ENCODE data around the gene IPMK.

The IPMK gene

DNA sequence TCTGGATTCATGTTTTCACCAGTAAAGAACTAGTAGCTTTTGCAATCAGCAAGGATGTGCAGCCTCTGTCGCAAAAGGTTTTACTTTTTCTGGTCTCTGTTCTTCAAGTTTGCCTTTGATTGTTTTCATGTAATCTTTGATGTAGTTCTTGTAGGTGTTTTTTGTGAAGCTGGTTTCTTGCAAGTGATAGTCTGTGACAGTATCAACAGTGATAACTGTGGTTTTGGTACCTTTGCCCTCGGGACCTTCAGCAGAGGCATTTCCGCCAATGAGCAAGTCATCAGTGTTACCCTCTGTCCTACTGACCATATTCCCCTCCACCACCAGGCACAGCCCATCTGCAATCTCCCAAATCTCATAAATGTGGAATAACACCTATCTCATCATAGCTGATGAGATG, 55.1 kb downstream of the IPMK start:
- Histone ChIP-seq H3K9ac (ENCODE audit: low read length) (no peak overlapping the region), H2BK12ac (ENCODE audit: low read length in 2 of 2) (no peak overlapping the region), H3K4ac (ENCODE audit: low read depth in 1 of 2, low read length in 2 of 2) (no peak overlapping the region)

DNA sequence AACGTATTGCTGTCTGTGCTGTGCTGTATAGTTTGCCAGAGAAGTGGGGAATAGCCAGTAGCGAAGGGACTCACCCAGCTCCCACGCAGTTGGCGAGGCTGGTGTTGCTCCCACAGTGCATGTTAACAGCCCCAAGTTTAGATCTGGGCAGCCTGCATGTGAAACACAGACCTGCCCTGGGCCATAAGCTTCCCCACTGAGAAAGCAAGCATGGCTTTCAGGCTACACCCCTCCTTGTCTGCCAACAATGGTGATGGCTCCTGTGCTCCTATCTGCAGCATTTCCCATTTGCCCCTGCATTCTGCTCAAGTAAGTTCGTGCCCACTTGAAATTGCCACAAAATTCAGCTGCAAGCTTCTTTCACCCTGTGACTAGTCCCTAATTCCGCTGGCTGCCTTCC, 57.5 kb downstream of the IPMK start:
- no peak overlapping the region for H3K9ac ChIP-seq (ENCODE audit: low read length)
- no peak overlapping the region for H3K27ac ChIP-seq (ENCODE audit: low read length, poor library complexity, severe bottlenecking)
- H3K14ac ChIP-seq (ENCODE audit: low read length in 2 of 2): peak overlapping the region in 1 of 2 experiments; percentile 0
- no peak overlapping the region for H3K18ac ChIP-seq (ENCODE audit: low read depth in 1 of 2, low read length in 2 of 2)
- H2AFZ ChIP-seq (ENCODE audit: low read depth, low read length): no peak overlapping the region
- H2BK5ac ChIP-seq (ENCODE audit: low read depth, low read length, poor library complexity, severe bottlenecking): no peak overlapping the region
- no peaks in the 10 kb centered on the region for H3K27me3 ChIP-seq (ENCODE audit: control insufficient read depth in 1 of 2, insufficient read depth in 1 of 2, low read length in 2 of 2)
- H3K9me3 ChIP-seq (ENCODE audit: control insufficient read depth, low read length): no peaks in the 10 kb centered on the region
- no peak overlapping the region for H2BK120ac ChIP-seq (ENCODE audit: low read depth, low read length)
- H3K4ac ChIP-seq (ENCODE audit: low read depth in 1 of 2, low read length in 2 of 2): no peak overlapping the region
- H2BK12ac ChIP-seq (ENCODE audit: low read length in 2 of 2): no peak overlapping the region
- no peak overlapping the region for H2BK15ac ChIP-seq (ENCODE audit: low read depth, poor library complexity, severe bottlenecking)
- H4K91ac ChIP-seq (ENCODE audit: low read length): no peak overlapping the region
- H4K8ac ChIP-seq (ENCODE audit: low read length): no peak overlapping the region
- no peak overlapping the region for H2AK5ac ChIP-seq (ENCODE audit: low read length, severe bottlenecking)
- 96% methylated on average over 6 of the region's 6 CpGs for WGBS
- H3K23ac ChIP-seq (ENCODE audit: low read length in 2 of 2): no peak overlapping the region
- no peak overlapping the region for H3K4me3 ChIP-seq (ENCODE audit: insufficient read depth in 1 of 2, low read depth in 1 of 2, low read length in 2 of 2)
- H3K4me1 ChIP-seq (ENCODE audit: control insufficient read depth, insufficient read depth, low read depth, low read length): no peaks in the 10 kb centered on the region
- peaks cover 11 to 14% of the 10 kb centered on the region in 2 experiments for H3K36me3 ChIP-seq (ENCODE audit: control insufficient read depth in 1 of 2, insufficient read depth in 2 of 2, low read depth in 1 of 2, low read length in 2 of 2)
- peaks cover 4% of the 10 kb centered on the region for H3K79me1 ChIP-seq (replicated peaks; ENCODE audit: low read length, poor library complexity, severe bottlenecking)
- no peak for DNase-seq
- H3K4me2 ChIP-seq (ENCODE audit: low read length, poor library complexity, severe bottlenecking): no peak overlapping the region

More for the DNA sequence above, 55.1 kb downstream of the IPMK start:
- H2BK120ac ChIP-seq (ENCODE audit: low read depth, low read length): no peak overlapping the region
- no peak overlapping the region for H3K4me2 ChIP-seq (ENCODE audit: low read length, poor library complexity, severe bottlenecking)
- H3K27me3 ChIP-seq (ENCODE audit: control insufficient read depth in 1 of 2, insufficient read depth in 1 of 2, low read length in 2 of 2): no peaks in the 10 kb centered on the region
- H2AK5ac ChIP-seq (ENCODE audit: low read length, severe bottlenecking): no peak overlapping the region
- peaks cover 11 to 14% of the 10 kb centered on the region in 2 experiments for H3K36me3 ChIP-seq (ENCODE audit: control insufficient read depth in 1 of 2, insufficient read depth in 2 of 2, low read depth in 1 of 2, low read length in 2 of 2)
- WGBS: 96% methylated on average over 3 of the region's 3 CpGs
- H2BK5ac ChIP-seq (ENCODE audit: low read depth, low read length, poor library complexity, severe bottlenecking): no peak overlapping the region
- H3K14ac ChIP-seq (ENCODE audit: low read length in 2 of 2): peak overlapping the region in 1 of 2 experiments; percentile 60
- no peak overlapping the region for H3K27ac ChIP-seq (ENCODE audit: low read length, poor library complexity, severe bottlenecking)
- no peak overlapping the region for H4K91ac ChIP-seq (ENCODE audit: low read length)
- no peaks in the 10 kb centered on the region for H3K4me1 ChIP-seq (ENCODE audit: control insufficient read depth, insufficient read depth, low read depth, low read length)
- H3K79me1 ChIP-seq (replicated peaks; ENCODE audit: low read length, poor library complexity, severe bottlenecking): peaks cover 4% of the 10 kb centered on the region
- no peak overlapping the region for H2BK15ac ChIP-seq (ENCODE audit: low read depth, poor library complexity, severe bottlenecking)
- no peak for DNase-seq
- H4K8ac ChIP-seq (ENCODE audit: low read length): no peak overlapping the region
- no peak overlapping the region for H3K23ac ChIP-seq (ENCODE audit: low read length in 2 of 2)
- no peak overlapping the region for H3K18ac ChIP-seq (ENCODE audit: low read depth in 1 of 2, low read length in 2 of 2)
- H3K4me3 ChIP-seq (ENCODE audit: insufficient read depth in 1 of 2, low read depth in 1 of 2, low read length in 2 of 2): no peak overlapping the region
- no peaks in the 10 kb centered on the region for H3K9me3 ChIP-seq (ENCODE audit: control insufficient read depth, low read length)
- no peak overlapping the region for H2AFZ ChIP-seq (ENCODE audit: low read depth, low read length)

DNA sequence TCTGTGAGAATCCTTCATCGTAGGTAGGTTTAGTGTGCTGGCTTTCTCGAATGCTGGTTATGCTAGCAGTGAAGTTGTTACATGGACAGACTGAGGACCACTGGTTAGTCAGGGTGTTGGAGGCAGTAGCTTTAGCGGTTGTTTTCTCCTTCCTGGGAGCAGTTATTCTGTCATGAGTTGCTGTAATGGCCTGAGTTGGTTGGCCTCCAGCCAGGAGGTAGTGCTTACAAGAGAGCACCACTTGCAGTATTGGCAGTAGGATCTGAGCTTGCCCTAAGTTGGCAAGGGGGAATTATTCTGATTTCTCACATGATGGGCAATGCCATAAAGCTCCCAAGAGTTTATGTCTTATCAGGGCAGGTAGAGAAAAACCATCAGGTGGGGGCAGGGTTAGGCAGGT, 58.0 kb downstream of the IPMK start:
- H3K9ac ChIP-seq (ENCODE audit: low read length): no peak overlapping the region
- no peak overlapping the region for H2BK15ac ChIP-seq (ENCODE audit: low read depth, poor library complexity, severe bottlenecking)
- H3K4me2 ChIP-seq (ENCODE audit: low read length, poor library complexity, severe bottlenecking): no peak overlapping the region
- H3K27me3 ChIP-seq (ENCODE audit: control insufficient read depth in 1 of 2, insufficient read depth in 1 of 2, low read length in 2 of 2): no peaks in the 10 kb centered on the region
- H3K4me1 ChIP-seq (ENCODE audit: control insufficient read depth, insufficient read depth, low read depth, low read length): no peaks in the 10 kb centered on the region
- no peaks in the 10 kb centered on the region for H3K9me3 ChIP-seq (ENCODE audit: control insufficient read depth, low read length)
- H4K91ac ChIP-seq (ENCODE audit: low read length): no peak overlapping the region
- H3K36me3 ChIP-seq (ENCODE audit: control insufficient read depth in 1 of 2, insufficient read depth in 2 of 2, low read depth in 1 of 2, low read length in 2 of 2): peaks cover 11 to 14% of the 10 kb centered on the region in 2 experiments
- no peak overlapping the region for H2AK5ac ChIP-seq (ENCODE audit: low read length, severe bottlenecking)
- no peak overlapping the region for H2BK120ac ChIP-seq (ENCODE audit: low read depth, low read length)
- H3K4ac ChIP-seq (ENCODE audit: low read depth in 1 of 2, low read length in 2 of 2): no peak overlapping the region
- no peak overlapping the region for H4K8ac ChIP-seq (ENCODE audit: low read length)
- H2BK12ac ChIP-seq (ENCODE audit: low read length in 2 of 2): no peak overlapping the region
- no peak for DNase-seq
- peaks cover 4% of the 10 kb centered on the region for H3K79me1 ChIP-seq (replicated peaks; ENCODE audit: low read length, poor library complexity, severe bottlenecking)
- no peak overlapping the region for H3K23ac ChIP-seq (ENCODE audit: low read length in 2 of 2)
- H2AFZ ChIP-seq (ENCODE audit: low read depth, low read length): no peak overlapping the region
- no peak overlapping the region for H2BK5ac ChIP-seq (ENCODE audit: low read depth, low read length, poor library complexity, severe bottlenecking)
- H3K18ac ChIP-seq (ENCODE audit: low read depth in 1 of 2, low read length in 2 of 2): no peak overlapping the region
- 94% methylated on average over 3 of the region's 3 CpGs for WGBS
- no peak overlapping the region for H3K27ac ChIP-seq (ENCODE audit: low read length, poor library complexity, severe bottlenecking)
- H3K4me3 ChIP-seq (ENCODE audit: insufficient read depth in 1 of 2, low read depth in 1 of 2, low read length in 2 of 2): no peak overlapping the region
- H3K14ac ChIP-seq (ENCODE audit: low read length in 2 of 2): no peak overlapping the region

DNA sequence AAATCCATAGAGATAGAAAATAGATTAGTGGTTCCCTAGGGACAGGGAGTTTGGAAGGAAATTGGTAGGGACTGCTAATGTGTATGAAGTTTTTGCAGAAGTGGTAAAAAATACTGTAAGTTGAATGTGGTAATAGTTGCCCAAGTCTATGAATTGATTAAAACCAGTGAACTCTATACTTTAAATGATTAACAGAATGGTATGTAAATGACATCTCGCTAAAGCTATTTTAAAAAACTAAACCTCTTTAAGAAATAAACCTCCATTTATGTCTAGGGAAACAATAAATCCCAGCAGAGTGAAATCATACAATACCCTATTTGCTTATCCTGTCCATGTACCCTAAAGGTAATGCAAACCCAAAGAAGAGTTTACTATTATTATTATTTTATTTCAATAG, 61.4 kb downstream of the IPMK start:
- H3K36me3 ChIP-seq (ENCODE audit: control insufficient read depth in 1 of 2, insufficient read depth in 2 of 2, low read depth in 1 of 2, low read length in 2 of 2): peaks cover 7 to 11% of the 10 kb centered on the region in 2 experiments
- peaks cover 4% of the 10 kb centered on the region for H3K79me1 ChIP-seq (replicated peaks; ENCODE audit: low read length, poor library complexity, severe bottlenecking)
- H3K4me2 ChIP-seq (ENCODE audit: low read length, poor library complexity, severe bottlenecking): no peak overlapping the region
- no peak overlapping the region for H3K23ac ChIP-seq (ENCODE audit: low read length in 2 of 2)
- H3K9ac ChIP-seq (ENCODE audit: low read length): no peak overlapping the region
- H3K14ac ChIP-seq (ENCODE audit: low read length in 2 of 2): no peak overlapping the region
- no peaks in the 10 kb centered on the region for H3K4me1 ChIP-seq (ENCODE audit: control insufficient read depth, insufficient read depth, low read depth, low read length)
- H3K18ac ChIP-seq (ENCODE audit: low read depth in 1 of 2, low read length in 2 of 2): no peak overlapping the region
- no peak overlapping the region for H3K4me3 ChIP-seq (ENCODE audit: insufficient read depth in 1 of 2, low read depth in 1 of 2, low read length in 2 of 2)
- H2AK5ac ChIP-seq (ENCODE audit: low read length, severe bottlenecking): no peak overlapping the region
- no peak overlapping the region for H3K27ac ChIP-seq (ENCODE audit: low read length, poor library complexity, severe bottlenecking)
- 100% methylated on average over 1 of the region's 1 CpG for WGBS
- no peak overlapping the region for H3K4ac ChIP-seq (ENCODE audit: low read depth in 1 of 2, low read length in 2 of 2)
- no peak overlapping the region for H2BK120ac ChIP-seq (ENCODE audit: low read depth, low read length)
- no peaks in the 10 kb centered on the region for H3K9me3 ChIP-seq (ENCODE audit: control insufficient read depth, low read length)
- no peak overlapping the region for H2BK12ac ChIP-seq (ENCODE audit: low read length in 2 of 2)
- H2AFZ ChIP-seq (ENCODE audit: low read depth, low read length): no peak overlapping the region
- no peak for DNase-seq
- H4K91ac ChIP-seq (ENCODE audit: low read length): no peak overlapping the region
- no peak overlapping the region for H4K8ac ChIP-seq (ENCODE audit: low read length)
- H2BK5ac ChIP-seq (ENCODE audit: low read depth, low read length, poor library complexity, severe bottlenecking): no peak overlapping the region
- H3K27me3 ChIP-seq (ENCODE audit: control insufficient read depth in 1 of 2, insufficient read depth in 1 of 2, low read length in 2 of 2): no peaks in the 10 kb centered on the region
- H2BK15ac ChIP-seq (ENCODE audit: low read depth, poor library complexity, severe bottlenecking): no peak overlapping the region
